GM18873 (cell line): ENCODE results near the gene KCNJ12.
"Not testable (repeated sequence)": the region's sequence is repeated elsewhere in the genome, so short reads cannot be mapped to it uniquely, and the experiment has no call there.

Experiments
- ATAC-seq: cut with Tn5 transposase; IDR thresholded peaks from one replicate; pipeline ENCODE4 v1.9.1; 2021; ENCODE audit warnings: mild to moderate bottlenecking, moderate library complexity, moderate number of reproducible peaks; ENCODE audit not compliant: unreplicated experiment, low FRiP score

KCNJ12 gene

DNA sequence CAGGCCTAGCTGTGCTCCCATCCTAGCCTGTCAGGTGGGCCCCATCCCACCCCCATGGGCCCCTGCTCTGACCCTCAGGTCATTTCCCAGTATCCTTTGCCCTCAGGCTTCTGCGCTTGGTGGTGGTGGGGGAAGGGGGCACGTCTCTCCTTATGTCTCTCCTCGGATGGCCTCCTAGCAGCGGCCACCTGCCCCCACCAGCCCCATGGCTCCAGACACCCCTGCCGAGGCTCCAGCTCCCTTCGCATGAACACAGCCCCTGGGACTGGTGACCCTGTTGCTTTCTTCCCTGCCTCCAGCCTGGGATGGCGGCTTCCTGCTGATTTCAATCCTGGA lies 27.3 kb upstream of the KCNJ12 start:
- not testable (repeated sequence) for ATAC-seq

DNA sequence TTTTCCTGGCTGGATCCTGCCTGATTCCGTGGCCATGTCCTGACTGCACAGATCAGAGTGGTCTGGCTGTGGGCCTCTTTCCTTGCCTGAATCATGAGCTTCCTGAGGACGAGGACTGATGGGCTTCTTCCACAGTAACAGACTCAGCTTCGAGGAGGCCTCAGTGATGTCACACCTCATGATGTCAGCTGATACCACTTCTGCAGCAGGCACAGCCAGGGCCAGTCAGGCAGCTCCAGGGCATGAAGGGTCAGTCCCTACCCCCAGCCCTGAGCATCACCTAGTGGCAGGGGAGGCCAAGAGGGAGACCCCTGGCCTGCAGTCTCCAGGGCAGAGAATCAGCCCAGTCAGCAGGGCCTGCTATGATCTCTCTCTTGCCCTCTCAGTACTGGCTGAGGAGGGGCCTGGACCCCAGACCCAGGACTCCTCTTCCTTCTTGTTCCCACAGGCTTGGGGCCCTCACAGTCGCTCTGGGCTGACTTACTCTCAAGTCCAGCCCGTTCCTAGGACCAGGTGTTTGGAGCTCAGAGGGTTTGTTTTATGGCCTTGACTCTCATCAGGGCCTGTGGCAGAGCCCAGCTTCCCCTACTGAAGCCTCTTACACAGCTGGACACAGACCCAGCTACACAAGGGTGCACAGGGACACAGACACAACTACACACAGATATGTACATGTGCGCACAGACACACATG lies 26.7 kb upstream of the KCNJ12 start:
- not testable (repeated sequence) for ATAC-seq

DNA sequence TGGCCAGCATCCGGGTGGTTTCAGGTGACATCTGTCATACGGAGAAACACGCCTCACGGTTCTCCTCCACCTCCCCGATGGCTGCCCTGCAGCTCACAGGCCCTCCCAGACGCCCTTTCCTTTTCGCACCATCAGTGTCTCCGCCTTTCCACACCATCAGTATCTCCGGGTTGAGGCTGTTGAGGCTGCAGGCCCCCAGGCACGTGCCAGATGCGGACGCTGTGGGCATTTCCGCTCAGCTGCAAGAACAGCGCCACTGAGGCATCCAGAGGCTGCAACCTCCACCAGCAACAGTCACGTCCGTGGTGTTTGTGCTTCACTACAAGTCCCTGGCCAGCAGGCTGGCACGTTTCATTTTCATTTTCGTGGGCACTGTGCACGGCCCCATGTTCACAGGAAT lies 25.7 kb upstream of the KCNJ12 start:
- ATAC-seq: not testable (repeated sequence)

DNA sequence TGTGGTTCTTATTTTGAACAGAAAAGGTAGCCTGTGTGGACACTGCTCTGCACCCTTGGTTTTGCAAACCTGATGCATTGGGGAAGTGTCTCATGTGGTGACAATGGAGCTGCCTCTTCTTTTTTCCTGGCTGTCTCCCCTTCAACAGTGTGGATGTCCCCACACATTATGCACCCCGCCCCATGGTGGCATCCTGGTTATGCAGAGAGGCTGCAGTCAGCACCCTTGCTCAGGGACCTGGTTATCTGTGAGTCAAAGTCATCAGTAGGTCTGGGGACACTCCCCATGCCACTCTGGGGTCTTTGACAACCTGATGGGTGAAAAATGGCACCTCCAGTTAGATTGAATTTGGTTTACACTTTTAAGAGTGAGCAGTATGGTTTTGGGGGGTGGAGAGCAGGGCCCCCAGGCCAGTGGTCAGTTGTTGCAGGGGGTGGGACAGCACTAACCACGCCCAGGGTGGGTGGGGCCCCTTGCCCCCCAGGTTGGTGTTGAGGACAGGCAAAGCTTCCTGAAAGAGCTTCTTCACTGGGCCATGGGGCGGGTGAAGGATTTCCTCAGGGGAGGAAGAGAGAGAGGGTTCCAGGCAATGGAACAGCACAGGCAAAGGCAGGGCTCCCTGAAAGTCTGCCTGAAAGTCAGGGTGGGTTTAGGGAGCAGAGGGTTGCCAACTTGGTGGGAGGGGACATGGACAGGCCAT lies 24.6 kb upstream of the KCNJ12 start:
- no peak for ATAC-seq

DNA sequence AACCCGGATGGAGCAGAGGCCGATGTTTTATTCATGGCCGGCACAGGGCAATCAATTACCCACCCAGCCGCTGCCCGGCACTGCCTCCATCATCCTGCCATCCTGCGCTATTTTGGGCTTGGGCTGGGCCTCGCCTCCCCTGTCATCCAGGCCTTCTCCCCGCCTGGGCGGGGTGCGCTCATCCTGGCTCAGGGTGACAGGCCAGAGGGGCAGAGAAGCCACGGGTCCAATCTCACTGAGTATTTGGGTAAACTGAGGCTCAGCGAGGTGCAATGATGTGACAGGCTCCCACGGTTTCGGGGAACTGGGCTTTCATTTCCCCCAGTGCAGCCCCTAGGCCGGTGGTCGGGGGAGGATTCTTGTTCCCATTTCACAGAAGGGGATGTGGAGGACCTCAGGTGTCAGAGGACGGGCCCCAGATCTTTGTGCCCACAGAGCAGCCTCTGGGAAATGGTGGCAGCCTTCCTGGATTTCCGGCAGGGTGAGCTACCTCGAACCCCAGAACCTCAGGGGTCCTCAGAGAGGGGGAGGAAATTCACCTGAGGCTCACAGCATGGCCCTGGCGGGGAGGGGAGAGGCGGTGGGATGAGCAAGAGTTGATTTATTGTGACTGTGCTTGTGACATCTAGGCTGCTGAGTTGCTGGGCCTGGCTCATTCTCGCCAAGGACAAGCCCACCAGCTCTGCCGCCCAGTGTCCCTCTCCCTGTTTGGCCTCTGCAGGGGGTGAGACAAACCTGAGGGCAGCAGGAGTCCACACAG lies 23.8 kb upstream of the KCNJ12 start:
- no peak for ATAC-seq

DNA sequence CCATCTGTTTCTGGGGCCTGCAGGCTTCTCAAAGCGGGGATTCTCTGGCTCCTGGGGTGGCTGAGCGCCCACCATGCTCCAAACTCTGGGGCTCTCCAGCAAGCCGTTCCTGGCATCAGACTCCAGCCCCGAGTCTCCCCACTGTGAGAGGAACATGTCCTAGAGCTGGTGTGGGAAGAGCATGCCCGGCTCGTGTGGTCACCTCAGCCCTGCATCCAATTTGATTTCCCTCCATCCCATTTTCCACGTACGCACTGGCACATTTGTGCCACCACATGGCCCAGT lies 23.2 kb upstream of the KCNJ12 start:
- no peak for ATAC-seq

DNA sequence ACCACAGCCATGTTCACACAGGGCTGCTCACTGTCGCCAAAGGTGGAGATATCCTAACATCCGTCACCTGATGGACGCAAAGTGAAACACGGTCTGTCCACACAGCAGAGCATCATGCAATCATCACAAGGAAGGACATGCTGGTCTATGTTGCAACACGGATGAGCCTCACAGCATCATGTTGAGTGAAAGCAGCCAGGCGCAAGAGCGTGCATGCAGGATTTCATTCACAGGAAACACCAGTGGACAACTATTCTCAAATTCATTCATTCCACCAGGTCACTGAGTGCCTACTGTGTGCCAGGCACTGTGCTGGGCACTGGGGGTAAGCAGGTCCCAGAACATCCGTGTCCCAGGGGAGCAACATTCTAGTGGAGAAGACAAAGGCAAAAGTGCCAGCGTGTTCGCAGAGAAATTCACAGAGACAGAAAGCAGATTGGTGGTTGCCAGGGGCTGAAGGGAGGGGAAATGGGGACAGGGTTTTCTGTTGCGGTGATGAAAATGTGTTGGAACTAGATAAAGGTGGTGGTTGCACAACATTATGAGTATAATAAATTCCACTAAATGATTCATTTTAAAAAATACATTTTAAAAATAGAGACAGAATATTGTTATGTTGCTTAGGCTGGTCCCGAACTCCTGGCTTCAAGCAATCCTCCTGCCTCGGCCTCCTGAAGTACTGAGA lies 22.7 kb upstream of the KCNJ12 start:
- ATAC-seq: no peak

DNA sequence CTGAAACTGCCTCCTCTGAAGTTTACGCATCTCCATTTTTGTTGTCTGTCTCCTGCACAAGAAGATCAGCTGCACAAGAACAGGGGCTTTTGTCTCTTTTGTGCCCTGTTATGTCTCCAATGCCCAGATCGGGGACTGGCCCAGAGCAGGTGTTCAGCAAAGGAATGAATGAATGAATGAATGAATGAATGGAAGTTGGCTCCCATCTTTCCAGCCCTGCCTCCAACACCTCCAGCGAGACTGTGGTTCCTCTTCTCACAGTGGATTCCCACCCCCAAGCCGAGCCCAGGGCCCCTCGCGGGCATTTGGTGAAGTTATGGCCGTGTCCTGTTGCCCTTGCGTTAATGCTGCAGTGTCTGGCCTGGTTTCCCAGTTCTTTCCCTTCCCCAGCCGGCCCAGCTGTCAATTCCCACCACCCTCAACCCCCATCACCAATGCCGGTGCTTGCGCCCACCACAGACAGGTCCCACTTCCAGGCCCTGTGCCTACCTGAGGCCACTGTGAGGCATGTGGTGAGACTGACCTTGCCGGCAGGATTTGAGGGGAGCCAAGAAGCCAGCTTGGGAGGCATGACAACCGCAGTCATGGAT lies 21.3 kb upstream of the KCNJ12 start:
- no peak for ATAC-seq

DNA sequence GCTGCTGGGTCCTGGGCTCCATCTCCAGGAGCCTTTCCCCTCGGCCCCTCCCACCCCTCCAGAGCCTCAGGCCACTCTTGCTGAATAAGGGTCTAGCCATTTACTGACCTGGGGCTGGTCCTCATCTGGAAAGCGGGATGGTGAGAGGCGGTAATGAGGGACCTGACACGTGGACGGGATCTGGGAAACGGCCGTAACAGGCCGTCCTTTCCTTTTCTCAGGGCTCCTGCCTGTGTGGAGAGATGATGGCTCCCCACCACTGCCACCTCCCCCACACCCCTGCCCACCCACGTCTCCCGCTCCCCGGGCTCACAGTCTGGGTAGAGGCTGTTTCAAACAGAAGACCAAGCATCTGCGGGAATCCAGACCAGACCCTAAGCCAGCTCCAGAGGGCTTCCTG lies 20.6 kb upstream of the KCNJ12 start:
- no peak for ATAC-seq

DNA sequence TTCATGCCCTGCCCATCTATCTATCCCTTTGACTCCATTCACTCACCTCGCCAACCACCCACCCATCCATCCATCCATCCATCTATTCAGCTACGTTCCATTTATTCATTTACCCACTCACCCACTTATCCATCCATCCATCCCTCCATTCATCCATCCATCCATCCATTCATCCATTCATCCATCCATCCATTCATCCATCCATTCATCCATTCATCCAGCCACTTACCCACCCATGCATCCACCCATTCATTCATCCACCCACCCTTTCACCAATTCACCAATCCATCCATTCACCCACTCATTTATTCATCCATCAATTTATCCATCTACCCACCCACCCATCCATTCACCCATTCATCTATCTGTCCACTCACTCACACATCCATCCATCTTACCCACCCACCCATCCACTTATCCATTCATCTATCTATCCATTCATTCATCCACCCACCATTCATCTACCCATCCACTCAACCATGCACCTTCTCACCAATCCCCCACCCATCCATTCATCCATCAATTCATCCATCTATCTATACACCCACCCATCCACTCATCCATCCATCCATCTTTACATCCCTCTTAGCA lies 19.5 kb upstream of the KCNJ12 start:
- ATAC-seq: no peak

DNA sequence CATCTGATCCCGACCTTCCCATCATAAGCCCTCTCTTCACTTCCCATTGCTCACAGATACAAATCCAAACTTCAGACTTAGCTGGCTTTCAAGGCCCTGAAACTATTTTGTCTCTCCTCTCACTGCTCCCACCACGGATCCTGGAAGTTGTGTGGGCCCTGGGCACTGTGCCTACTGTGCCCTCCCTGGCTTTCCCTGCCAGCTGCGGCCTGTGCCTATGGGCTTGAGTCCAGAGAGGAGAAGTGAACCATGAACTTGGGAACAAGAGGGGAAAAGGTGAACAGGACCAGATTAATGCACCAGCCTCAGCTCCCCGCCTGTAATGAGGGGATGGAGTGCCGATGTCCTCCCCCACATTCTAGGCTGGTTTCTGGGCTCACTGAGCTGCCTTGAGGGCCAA lies 18.9 kb upstream of the KCNJ12 start:
- no peak for ATAC-seq

DNA sequence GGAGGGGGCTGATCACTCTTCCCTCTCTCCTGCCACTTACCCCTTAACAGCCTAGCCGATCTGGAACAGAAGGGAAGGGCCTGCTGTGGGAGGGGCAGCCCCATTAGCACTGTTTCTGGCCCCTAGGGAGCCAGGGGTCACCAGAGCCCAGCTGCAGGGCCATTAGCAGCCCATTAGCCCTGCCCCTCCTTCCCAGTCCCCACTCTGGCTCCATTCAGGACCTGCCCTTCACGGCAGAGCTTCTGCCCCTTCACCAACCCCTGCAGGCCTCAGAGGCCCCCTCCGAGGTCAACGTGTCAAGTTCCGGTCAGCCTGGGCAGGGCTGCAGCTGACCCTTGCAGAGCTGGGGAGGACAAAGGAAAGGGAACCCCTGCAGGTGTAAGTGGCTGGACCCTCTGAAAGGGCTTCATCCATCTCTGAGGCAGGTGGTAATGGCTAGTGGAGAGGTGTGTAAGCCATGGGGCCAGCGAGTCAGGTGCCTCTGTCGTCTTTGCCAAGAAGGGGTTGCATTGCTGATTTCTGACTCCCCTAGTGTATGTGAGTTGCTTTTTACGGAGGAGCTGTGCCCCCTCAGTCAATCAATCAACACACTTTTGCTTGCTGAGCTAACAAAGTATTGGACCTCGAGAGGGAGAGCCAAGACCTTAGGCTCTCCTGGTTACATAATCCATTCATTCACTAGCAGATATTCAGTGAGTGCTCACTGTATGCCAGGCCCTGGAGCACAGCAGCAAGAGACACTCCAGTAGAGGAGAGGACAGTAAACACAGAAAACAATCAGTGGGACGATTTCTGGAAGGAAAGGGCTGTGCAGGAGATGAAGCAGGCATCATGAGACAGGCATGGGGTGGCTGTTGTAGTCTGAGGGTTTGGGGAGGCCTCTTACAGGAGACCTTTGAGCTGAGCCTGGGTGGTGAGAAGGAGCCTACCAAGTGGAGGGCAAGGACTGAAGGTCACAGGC lies 18.2 kb upstream of the KCNJ12 start:
- ATAC-seq: no peak

DNA sequence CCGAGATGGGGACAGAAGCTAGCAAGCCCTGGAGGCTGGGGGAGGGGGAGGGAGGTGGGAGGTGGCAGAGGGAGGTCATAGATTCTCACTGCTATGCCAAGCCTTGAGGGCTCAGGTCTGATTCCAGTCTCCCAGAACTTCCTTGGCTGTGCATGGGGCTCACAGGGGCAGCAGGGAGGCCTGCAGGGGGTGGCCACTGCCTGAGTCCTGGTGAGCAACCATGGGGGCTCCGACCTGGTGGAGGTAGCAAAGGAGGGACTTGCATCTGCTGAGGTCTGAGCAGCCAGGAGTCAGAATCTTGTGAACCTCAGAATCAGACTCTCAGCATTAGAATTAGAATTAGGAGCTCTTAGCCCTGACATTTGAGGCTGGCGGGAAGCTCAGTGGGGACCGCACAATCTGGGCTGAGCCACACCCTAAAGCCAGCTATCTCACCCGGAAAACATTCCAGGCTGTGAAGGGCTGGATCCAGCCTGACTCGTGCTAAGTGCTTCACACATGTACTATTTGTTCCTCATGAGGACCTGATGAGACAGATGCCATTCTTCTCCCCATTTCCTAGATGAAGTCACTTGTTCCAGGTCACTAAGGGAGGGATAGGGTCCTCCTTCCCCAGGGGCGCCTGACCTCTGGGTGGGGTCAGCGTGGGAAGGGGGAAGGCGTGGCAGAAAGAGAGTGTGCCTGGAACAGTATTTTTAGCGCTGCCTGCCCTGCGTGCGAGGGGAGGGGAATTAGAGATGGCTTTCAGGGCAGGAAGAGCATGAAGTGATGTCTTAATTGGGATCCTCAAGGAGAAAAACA lies 17.3 kb upstream of the KCNJ12 start:
- ATAC-seq: no peak

DNA sequence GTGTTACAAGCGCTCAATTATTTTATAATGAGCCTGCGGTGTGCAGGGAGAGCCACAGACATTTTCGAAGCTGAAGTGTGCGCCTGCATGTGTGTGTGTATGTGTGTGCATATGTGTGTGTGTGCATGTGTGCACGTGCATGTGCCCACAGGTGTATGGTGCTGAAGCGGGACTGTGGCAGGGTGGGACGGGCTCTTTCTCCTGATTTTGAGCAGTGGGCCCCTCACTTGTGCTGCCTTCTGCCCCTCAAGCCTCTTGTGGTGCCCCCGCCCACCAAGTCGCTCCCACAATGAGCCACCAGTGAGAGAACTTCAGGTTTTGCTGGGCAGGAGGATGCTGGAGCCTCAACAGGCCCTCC lies 16.7 kb upstream of the KCNJ12 start:
- ATAC-seq: no peak

DNA sequence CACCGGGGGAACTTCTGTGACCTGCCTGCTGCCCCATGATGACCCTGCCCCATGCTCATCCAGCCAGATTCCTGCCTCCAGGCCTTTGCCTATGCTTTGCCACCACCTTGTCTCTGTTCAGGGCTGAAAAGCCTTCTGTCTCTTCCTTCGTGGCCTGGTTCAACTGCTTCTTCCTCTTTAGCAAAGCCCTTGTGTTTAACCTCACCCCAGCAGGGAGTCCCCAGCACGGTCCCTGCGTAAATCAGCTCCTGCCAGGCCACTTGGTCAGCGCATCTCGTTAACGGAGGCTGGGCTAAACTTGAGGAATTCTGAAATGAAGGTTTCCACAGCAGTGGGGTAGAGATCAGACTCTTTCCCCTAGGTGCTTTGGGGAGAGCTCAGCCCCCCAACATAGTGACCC lies 16.1 kb upstream of the KCNJ12 start:
- ATAC-seq: no peak

DNA sequence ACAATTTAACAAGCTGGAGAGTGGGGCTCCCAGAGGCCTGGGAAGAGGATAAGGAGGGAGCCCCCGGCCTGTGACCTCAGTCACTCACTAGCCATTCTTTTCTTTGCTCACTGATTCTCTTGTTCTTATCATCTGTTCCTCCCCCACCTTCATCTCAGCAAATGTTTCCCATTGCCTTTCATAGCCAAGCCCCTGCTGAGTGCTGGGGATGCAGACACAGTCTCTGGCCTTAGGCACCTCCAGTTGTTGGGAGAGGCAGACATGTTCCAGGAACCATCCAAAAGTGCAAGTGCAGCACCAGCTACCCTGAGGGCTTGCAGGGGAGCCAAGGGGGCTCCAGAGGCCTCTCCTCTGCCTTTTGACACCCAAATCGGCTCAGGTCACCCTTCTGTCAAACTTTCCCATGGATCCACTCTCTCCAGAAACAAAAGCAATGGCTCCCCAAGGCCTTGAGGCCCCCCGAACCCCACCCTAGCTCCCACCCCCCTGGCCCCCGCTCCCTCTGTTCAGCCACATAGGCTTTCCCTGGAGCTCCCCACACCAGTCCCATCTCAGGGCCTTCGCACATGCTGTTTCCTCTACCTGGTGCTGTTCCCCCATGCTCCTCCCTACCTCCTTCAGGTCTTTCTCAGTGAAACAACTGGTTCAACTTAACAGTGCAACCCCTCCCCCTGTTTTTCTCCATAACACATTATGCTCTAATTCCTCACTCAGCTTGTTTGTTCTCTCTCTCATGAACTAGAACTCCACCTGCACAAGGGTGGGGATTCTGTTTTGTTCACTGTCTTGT lies 14.9 kb upstream of the KCNJ12 start:
- no peak for ATAC-seq

DNA sequence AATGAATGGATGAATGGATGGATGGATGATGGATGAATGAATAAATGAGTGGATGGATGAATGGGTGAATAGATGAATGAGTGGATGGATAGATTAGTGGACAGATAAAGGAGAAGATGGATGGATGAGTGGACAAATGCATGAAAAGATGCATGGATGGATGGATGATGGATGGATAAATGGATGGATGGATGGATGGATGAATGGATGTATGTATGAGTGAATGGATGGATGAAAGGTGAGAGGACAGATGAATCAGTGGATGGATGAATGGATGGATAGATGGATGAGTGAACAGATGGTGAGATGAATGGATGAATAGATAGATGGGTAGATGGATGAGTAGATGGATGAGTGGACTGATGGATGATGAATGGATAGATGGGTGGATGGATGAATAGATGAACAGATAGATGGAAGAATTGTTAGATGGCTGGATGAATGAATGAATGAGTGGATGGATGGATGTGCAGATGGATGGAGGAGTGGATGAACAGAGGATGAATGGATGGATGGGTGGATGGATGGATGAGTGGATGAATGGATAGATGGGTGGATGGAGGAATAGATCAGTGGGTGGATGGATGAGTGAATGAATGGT lies 13.7 kb upstream of the KCNJ12 start:
- no peak for ATAC-seq
